Measurements from ENCODE around the gene GNG7.
"Not testable (repeated sequence)": the region's sequence is repeated elsewhere in the genome, so short reads cannot be mapped to it uniquely, and the experiment has no call there.

GNG7 gene

DNA sequence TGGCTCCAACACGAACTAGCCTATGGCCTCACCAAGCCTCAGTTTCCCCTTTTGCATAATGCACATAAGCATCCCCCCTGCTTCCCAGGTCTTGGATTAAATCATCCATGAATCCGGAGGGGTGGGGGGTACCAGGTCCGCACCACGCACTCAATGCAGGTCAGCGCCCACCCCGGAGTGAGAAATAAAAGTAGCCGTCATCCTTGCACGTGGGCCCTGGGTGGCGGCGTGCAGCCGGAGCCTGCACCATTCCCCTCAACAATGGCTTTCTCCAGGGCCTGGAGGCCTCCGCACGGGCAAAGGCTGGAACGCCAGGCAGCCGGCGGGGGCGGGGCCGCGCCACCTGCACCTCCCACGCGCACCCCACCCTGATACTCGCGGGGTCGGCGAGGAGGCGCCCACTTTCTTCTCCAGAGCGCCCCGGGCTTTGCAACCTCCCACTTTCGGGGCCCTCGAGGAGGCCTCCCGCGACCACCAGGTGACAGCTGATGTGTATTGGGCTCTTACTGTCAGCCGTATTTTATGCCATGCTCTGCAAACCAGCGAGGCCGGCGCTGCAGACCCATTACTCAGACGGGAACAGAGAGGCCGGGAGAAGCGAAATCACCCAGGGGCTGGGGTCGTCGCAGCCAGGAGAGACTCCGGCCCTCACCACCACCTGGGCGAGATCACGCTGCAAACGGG lies 227.3 kb downstream of the GNG7 start:
- TF ChIP-seq, protein P1, sequence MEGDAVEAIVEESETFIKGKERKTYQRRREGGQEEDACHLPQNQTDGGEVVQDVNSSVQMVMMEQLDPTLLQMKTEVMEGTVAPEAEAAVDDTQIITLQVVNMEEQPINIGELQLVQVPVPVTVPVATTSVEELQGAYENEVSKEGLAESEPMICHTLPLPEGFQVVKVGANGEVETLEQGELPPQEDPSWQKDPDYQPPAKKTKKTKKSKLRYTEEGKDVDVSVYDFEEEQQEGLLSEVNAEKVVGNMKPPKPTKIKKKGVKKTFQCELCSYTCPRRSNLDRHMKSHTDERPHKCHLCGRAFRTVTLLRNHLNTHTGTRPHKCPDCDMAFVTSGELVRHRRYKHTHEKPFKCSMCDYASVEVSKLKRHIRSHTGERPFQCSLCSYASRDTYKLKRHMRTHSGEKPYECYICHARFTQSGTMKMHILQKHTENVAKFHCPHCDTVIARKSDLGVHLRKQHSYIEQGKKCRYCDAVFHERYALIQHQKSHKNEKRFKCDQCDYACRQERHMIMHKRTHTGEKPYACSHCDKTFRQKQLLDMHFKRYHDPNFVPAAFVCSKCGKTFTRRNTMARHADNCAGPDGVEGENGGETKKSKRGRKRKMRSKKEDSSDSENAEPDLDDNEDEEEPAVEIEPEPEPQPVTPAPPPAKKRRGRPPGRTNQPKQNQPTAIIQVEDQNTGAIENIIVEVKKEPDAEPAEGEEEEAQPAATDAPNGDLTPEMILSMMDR (IDR thresholded peaks at IDR 0.05; ENCODE audit: low read depth, low read length, missing control alignments) = peak; percentile 3
- peak overlapping the region; percentile 90 for H3K4me3 ChIP-seq (ENCODE audit: low read depth, low read length)
- DNase-seq (ENCODE audit: low read depth) = no peak

- TF ChIP-seq, protein P1 (IDR thresholded peaks at IDR 0.05; ENCODE audit: low read depth, low read length, missing control alignments) = peak; percentile 79
- no peak for DNase-seq (ENCODE audit: low read depth)
- peak overlapping the region; percentile 90 for H3K4me3 ChIP-seq (ENCODE audit: low read depth, low read length)
These were observed 228.1 kb downstream of the GNG7 start for GRCh38 chr19:2474232-2475017.

- DNase-seq (ENCODE audit: low read depth); H3K4me3 ChIP-seq (ENCODE audit: low read depth, low read length): not testable (repeated sequence)
These were observed 232.6 kb downstream of the GNG7 start for GRCh38 chr19:2469915-2470200.

DNA sequence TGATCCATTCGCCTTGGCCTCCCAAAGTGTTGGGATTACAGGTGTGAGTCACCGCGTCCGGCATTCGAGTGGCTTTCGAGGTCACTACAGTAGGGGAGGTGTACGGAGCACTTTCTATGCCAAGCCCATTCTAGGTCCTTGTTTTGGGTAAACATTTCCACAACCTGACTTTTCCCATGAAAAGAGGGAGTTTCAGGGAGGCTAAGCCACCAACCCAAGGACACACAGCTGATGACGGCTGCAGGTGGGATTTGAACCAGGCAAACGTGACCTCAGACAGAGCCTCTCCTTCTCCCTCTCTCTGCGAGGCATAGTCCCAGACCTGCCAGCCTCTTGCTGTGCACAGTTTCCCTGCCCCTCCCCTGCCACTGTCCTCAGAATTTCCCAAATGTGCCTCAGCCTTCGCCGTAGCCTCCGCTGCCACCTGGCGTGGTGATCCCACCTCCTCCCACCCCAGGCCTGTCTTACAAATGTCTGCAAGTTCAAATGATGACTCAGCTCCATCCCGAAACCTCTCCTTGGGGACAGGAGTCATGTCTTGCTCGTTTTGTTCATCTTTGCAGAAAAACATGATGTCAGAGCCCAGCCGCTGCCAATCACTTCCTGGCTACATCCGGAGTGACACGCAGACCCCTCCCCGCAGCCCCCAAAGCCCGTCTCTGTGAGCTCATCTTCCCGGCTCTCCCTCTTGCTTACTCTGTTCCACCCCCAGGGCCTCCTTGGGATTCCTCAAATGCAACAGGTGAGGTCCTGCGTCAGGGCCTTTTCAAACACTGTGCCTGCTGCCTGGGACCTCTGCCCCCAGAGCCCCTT lies 233.2 kb downstream of the GNG7 start:
- DNase-seq (ENCODE audit: low read depth) = no peak
- no peak overlapping the region for H3K4me3 ChIP-seq (ENCODE audit: low read depth, low read length)
- TF ChIP-seq, protein P1 (IDR thresholded peaks at IDR 0.05; ENCODE audit: low read depth, low read length, missing control alignments) = no peak

- no peak for DNase-seq (ENCODE audit: low read depth)
- H3K4me3 ChIP-seq (ENCODE audit: low read depth, low read length) = no peak overlapping the region
- TF ChIP-seq, protein P1 (IDR thresholded peaks at IDR 0.05; ENCODE audit: low read depth, low read length, missing control alignments) = no peak
These were observed 233.9 kb downstream of the GNG7 start for GRCh38 chr19:2468596-2468995.

GRCh38 chr19:2464389-2464788 lies 238.1 kb downstream of the GNG7 start:
- no peak overlapping the region for H3K4me3 ChIP-seq (ENCODE audit: low read depth, low read length)
- TF ChIP-seq, protein P1 (IDR thresholded peaks at IDR 0.05; ENCODE audit: low read depth, low read length, missing control alignments) = no peak
- no peak for DNase-seq (ENCODE audit: low read depth)

- H3K4me3 ChIP-seq (ENCODE audit: low read depth, low read length); DNase-seq (ENCODE audit: low read depth): not testable (repeated sequence)
These were observed 238.8 kb downstream of the GNG7 start for GRCh38 chr19:2463694-2464093.
